Uterus (tissue), 4 donors: Measurements from ENCODE around the gene C14orf132. TPM values are rescaled to one million over a fixed set of nuclear protein-coding genes. Genes with fewer than 3 reads are reported as not detected.

Source experiments
- DNase-seq, 2 donors: peaks; one replicate each; pipeline ENCODE4 v3.0.0-alpha.2; 2019 to 2020
- H3K27ac ChIP-seq, 2 donors: fragments of 200-600 bp; sonication (generic); 1 replicate in 1 of 2; 2 replicates in 1 of 2; pipeline ENCODE4 v1.5.1; 2016 to 2018
- H3K27me3 ChIP-seq, 2 donors: fragments of 200-600 bp; sonication (generic); one replicate each; pipeline ENCODE4 v1.5.1; 2018 to 2019; ENCODE audit warnings: control low read depth in 1 of 2
- H3K36me3 ChIP-seq, 2 donors: fragments of 200-600 bp; sonication (generic); one replicate each; pipeline ENCODE4 v1.5.1; 2019; ENCODE audit warnings: control low read depth in 1 of 2
- H3K4me1 ChIP-seq, 2 donors: fragments of 200-600 bp; sonication (generic); one replicate each; pipeline ENCODE4 v1.5.1; 2018 to 2019; ENCODE audit warnings: control low read depth in 1 of 2
- H3K4me3 ChIP-seq, 2 donors: fragments of 200-600 bp; sonication (generic); 1 replicate in 1 of 2; 2 replicates in 1 of 2; pipeline ENCODE4 v1.5.1; 2018 to 2019; ENCODE audit warnings: mild to moderate bottlenecking in 1 of 2
- H3K9me3 ChIP-seq, 2 donors: fragments of 200-600 bp; sonication (generic); one replicate each; pipeline ENCODE4 v1.5.1; 2019; ENCODE audit warnings: control low read depth in 1 of 2
- POLR2A ChIP-seq, 2 donors: fragments of 450-650 bp; IDR thresholded peaks; one replicate each; pipeline ENCODE4 v1.6.1; 2016; ENCODE audit warnings: antibody characterized with exemption in 2 of 2, mild to moderate bottlenecking in 1 of 2, moderate library complexity in 1 of 2
- intact Hi-C: fragments of 100-400 bp; cut with DNase I; formaldehyde crosslinking; loops from one replicate; pipeline ENCODE4 v1.15.1; 2023; ENCODE audit warnings: low total_unique reads
- total RNA-seq, 4 donors: library from RNA; depleted of rRNA in 3 of 4; stranded (reverse); fragments of >200 nt in 3 of 4; gene quantifications; one replicate each; pipeline versions ENCODE4 v1.1.0 to v1.2.4, GENCODE V29; 2014 to 2023
- TF ChIP-seq, protein P1 (sequence below), 4 experiments: fragments of 200-600 bp in 2 of 4; fragments of 450-650 bp in 2 of 4; sonication (generic) in 2 of 4; IDR thresholded peaks; one replicate each; pipeline ENCODE4 v1.5.1; 2016 to 2019; ENCODE audit warnings: antibody characterized with exemption in 4 of 4, mild to moderate bottlenecking in 2 of 4, moderate library complexity in 1 of 4
- donor health status: DM: yes; HTN: yes; CAD: no.

C14orf132 gene
- total RNA-seq, 4 donors from 2014 or later, result 10.5 to 60.1 (median 16.0) TPM

GRCh38 chr14:96088074-96088473 lies 48.9 kb downstream of the C14orf132 start:
- Histone ChIP-seq H3K27me3 (no peaks in the 10 kb centered on the region), H3K4me1 (peaks cover 0 to 6% of the 10 kb centered on the region in 2 donors), H3K4me3 (no peak overlapping the region), H3K27ac (no peak overlapping the region), H3K9me3 (no peaks in the 10 kb centered on the region), H3K36me3 (no peaks in the 10 kb centered on the region)
- no peak for DNase-seq
- intact Hi-C loops, result no loop called here
- no peak for TF ChIP-seq POLR2A (IDR thresholded peaks at IDR 0.05)

DNA sequence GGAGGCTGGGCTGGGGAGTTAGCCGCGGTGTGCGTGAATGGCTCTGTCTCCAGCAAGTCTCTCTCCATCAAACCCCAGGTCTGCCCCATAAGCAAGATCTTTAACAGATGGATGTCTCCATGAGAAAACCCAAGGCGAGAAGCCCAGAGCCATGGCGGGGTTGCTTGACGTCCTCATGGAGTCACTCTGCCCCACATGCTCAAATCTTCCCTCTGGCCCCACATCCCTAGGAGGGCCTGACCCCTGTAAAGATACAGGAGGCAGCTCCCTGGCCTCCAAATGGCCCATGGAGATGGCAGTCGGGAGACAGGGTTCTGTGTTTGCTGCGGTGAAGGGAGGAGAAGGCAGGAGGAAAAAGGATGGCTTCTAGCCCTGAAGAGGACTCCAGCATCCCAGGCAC lies 49.3 kb downstream of the C14orf132 start:
- Histone ChIP-seq H3K27me3 (no peaks in the 10 kb centered on the region), H3K4me3 (no peak overlapping the region), H3K36me3 (no peaks in the 10 kb centered on the region), H3K4me1 (peaks cover 0 to 6% of the 10 kb centered on the region in 2 donors), H3K9me3 (no peaks in the 10 kb centered on the region), H3K27ac (no peak overlapping the region)
- intact Hi-C loops, result no loop called here
- TF ChIP-seq, protein P1, sequence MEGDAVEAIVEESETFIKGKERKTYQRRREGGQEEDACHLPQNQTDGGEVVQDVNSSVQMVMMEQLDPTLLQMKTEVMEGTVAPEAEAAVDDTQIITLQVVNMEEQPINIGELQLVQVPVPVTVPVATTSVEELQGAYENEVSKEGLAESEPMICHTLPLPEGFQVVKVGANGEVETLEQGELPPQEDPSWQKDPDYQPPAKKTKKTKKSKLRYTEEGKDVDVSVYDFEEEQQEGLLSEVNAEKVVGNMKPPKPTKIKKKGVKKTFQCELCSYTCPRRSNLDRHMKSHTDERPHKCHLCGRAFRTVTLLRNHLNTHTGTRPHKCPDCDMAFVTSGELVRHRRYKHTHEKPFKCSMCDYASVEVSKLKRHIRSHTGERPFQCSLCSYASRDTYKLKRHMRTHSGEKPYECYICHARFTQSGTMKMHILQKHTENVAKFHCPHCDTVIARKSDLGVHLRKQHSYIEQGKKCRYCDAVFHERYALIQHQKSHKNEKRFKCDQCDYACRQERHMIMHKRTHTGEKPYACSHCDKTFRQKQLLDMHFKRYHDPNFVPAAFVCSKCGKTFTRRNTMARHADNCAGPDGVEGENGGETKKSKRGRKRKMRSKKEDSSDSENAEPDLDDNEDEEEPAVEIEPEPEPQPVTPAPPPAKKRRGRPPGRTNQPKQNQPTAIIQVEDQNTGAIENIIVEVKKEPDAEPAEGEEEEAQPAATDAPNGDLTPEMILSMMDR (IDR thresholded peaks at IDR 0.05), result no peak
- no peak for TF ChIP-seq POLR2A (IDR thresholded peaks at IDR 0.05)
- DNase-seq, result no peak

DNA sequence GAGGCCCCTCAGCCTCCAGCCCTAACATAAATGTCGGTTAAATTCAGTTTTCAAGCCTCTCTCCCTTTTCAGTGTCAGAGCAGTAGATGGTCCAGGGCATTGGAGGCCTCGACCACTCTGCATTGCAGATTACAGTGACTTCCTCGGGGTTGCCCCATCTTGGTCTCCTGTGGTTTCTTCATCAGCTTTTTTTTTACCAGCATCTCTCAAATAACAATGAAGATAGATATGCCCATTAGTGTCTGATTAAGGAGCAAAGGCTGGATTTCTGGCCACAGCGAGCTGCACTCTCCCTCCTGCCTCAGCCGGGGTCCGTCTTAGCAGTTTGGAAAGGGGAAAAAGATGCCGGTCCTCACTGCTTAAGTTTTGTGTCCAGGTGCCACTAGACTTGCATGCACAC lies 49.7 kb downstream of the C14orf132 start:
- no peak overlapping the region for H3K4me3 ChIP-seq
- H3K4me1 ChIP-seq, result peaks cover 0 to 6% of the 10 kb centered on the region in 2 donors
- intact Hi-C loops, result no loop called here
- TF ChIP-seq, protein P1 (IDR thresholded peaks at IDR 0.05), result no peak
- no peak for TF ChIP-seq POLR2A (IDR thresholded peaks at IDR 0.05)
- H3K9me3 ChIP-seq, result no peaks in the 10 kb centered on the region
- H3K36me3 ChIP-seq, result no peaks in the 10 kb centered on the region
- no peak for DNase-seq
- H3K27ac ChIP-seq, result no peak overlapping the region
- no peaks in the 10 kb centered on the region for H3K27me3 ChIP-seq

DNA sequence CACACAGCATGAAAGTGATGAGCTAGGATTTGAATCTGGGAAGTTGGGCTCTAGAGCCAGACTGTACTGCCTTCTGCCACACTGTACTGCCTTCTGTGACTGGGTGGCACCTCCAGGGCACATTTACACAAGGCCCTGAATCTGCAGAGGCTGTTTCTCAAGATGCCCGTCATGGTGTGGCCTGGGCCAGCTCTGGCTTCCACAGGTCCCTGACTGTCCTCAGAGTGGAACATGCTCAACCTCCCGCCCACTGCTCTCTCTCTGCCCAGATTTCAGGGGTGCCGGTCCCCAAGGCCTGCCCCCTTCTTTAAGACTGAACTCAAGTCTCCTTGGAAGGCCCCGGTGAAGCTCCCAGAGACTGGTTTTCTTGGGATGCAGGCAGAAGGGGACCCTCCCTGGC lies 50.2 kb downstream of the C14orf132 start:
- Histone ChIP-seq H3K4me3 (no peak overlapping the region), H3K27me3 (no peaks in the 10 kb centered on the region), H3K4me1 (peaks cover 0 to 6% of the 10 kb centered on the region in 2 donors), H3K36me3 (no peaks in the 10 kb centered on the region), H3K9me3 (no peaks in the 10 kb centered on the region), H3K27ac (no peak overlapping the region)
- DNase-seq, result no peak
- no peak for TF ChIP-seq POLR2A (IDR thresholded peaks at IDR 0.05)
- TF ChIP-seq, protein P1 (IDR thresholded peaks at IDR 0.05), result no peak
- intact Hi-C loops, result no loop called here

GRCh38 chr14:96090441-96091148 lies 51.4 kb downstream of the C14orf132 start:
- no peaks in the 10 kb centered on the region for H3K27me3 ChIP-seq
- DNase-seq, result peak; percentile 70 to 74
- no peaks in the 10 kb centered on the region for H3K9me3 ChIP-seq
- H3K27ac ChIP-seq, result peak overlapping the region in 1 of 2 donors; percentile 45
- peaks cover 0 to 6% of the 10 kb centered on the region in 2 donors for H3K4me1 ChIP-seq
- H3K36me3 ChIP-seq, result no peaks in the 10 kb centered on the region
- H3K4me3 ChIP-seq, result no peak overlapping the region
- TF ChIP-seq POLR2A (IDR thresholded peaks at IDR 0.05), result no peak
- TF ChIP-seq, protein P1 (IDR thresholded peaks at IDR 0.05), result no peak
- intact Hi-C loops, result no loop called here
